GM12875 (cell line): ENCODE data around the gene MGMT.

Experiments used
- H3K4me3 ChIP-seq: one replicate; pipeline ENCODE4 v1.5.1; 2011; ENCODE audit warnings: low read depth, low read length, control low read depth
- CTCF ChIP-seq: IDR thresholded peaks from 2 replicates; pipeline ENCODE4 v1.5.1; 2011; ENCODE audit warnings: low read depth, mild to moderate bottlenecking, control low read depth, inconsistent platforms, low read length, moderate library complexity, borderline replicate concordance; ENCODE audit not compliant: insufficient read depth

The MGMT gene

GRCh38 chr10:129615921-129616525, 149.0 kb downstream of the MGMT start:
- no peak overlapping the region for H3K4me3 ChIP-seq
- no peak for TF ChIP-seq CTCF

- no peak for TF ChIP-seq CTCF
- no peak overlapping the region for H3K4me3 ChIP-seq
Observed at GRCh38 chr10:129617768-129618167, 150.7 kb downstream of the MGMT start.

- TF ChIP-seq CTCF, result no peak
- H3K4me3 ChIP-seq, result no peak overlapping the region
Observed at GRCh38 chr10:129621062-129621461, 154.0 kb downstream of the MGMT start.

- TF ChIP-seq CTCF, result no peak
- H3K4me3 ChIP-seq, result no peak overlapping the region
Observed at GRCh38 chr10:129621693-129622092, 154.7 kb downstream of the MGMT start.

- H3K4me3 ChIP-seq, result no peak overlapping the region
- TF ChIP-seq CTCF, result no peak
Observed at GRCh38 chr10:129622291-129622690, 155.2 kb downstream of the MGMT start.

- no peak overlapping the region for H3K4me3 ChIP-seq
- TF ChIP-seq CTCF, result no peak
Observed at GRCh38 chr10:129622736-129623135, 155.7 kb downstream of the MGMT start.

GRCh38 chr10:129624526-129624925, 157.5 kb downstream of the MGMT start:
- no peak for TF ChIP-seq CTCF
- H3K4me3 ChIP-seq, result no peak overlapping the region
